ENCODE results near the gene GRIN1.

GRIN1 gene

GRCh38 chr9:137193771-137194170, 54.8 kb downstream of the GRIN1 start:
- DNase-seq (ENCODE audit: low read depth, low spot score) = no peak

- DNase-seq (ENCODE audit: low read depth, low spot score) = no peak
These were observed 55.4 kb downstream of the GRIN1 start for GRCh38 chr9:137194388-137194787.

- no peak for DNase-seq (ENCODE audit: low read depth, low spot score)
These were observed 56.0 kb downstream of the GRIN1 start for GRCh38 chr9:137194909-137195308.

DNA sequence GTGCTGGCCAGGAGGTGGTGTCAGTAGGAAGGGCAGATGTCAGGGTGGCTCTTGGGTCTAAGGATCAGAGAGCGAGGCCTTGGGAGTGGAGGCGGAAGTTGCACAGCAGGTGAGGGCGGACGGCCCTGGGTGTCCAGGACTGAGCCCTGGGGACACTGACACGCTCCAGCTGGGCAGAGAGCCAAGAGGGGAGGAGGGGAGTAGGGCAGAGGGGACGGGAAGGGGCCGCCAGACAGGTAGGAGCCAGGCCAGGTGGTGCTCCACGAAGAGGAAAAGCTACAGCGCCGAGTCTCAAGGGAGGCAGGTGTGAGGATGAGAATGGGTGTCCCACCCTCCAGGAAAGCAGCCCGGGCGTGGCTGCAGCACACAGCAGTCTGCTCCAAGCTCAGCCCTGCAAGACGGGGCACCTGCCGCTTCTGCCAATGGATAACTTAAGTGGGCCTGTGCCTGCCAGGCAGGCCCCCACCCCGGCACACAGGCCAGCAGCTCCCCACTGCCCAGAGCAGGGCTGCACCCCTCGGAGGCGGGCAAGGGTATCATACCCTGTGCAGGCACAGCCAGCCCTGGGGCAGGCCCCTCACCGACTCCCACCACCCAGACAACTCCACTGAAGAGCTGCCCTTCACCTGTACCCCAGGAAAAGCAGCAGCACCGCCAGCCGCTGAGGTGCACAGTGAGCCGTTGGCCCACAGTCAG, 56.7 kb downstream of the GRIN1 start:
- DNase-seq (ENCODE audit: low read depth, low spot score) = no peak

DNA sequence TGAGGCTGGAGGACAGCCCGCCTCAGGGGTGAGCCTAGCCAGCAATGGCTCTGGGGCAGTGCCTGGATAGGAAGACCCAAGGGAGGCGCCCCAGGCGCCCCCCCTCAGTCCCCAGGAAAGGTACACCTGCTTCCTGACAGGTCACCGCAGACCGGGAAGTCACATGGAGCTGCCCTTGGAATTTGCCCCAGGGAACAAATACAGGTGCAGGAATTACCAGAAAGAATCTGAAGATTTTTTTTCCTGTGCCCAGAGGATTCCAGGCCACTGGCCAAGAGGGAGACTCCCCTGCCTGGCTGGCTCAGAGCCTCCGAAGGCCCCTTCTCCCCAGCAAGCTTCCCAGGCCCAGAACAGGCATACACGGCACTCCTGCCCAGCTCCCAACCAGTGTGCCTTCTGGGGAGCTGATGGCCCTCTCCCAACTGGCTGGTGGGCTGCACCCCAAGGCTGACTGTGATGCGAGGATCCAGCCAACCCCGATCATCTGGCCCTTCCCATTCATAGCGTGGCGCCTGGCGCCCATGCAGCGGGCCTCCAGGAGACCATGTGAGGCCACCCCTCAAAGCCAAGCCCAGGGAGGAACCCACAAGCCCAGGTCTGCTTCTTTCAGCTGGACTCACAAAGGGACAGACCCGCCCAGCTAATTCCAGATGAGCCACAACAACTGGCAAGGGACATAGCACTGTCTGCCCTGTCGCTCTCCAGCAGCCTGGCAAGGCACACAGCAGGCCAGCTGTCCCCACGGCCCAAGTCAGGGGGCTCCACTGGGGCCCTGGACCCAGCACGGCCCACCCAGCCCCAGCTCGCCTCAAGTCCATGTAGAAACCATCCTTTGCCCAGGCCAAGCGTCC, 59.3 kb downstream of the GRIN1 start:
- DNase-seq (ENCODE audit: low read depth, low spot score) = no peak

- DNase-seq (ENCODE audit: low read depth, low spot score) = no peak
These were observed 59.9 kb downstream of the GRIN1 start for GRCh38 chr9:137198902-137199283.

- no peak for DNase-seq (ENCODE audit: low read depth, low spot score)
These were observed 60.6 kb downstream of the GRIN1 start for GRCh38 chr9:137199411-137200121.

GRCh38 chr9:137200311-137201204, 61.6 kb downstream of the GRIN1 start, which contains the start of gene TPRN:
TSS of gene TPRN (minus strand) at chr9:137200741. CDS start at chr9:137200711, 30 bp downstream.
- DNase-seq (ENCODE audit: low read depth, low spot score) = peak; percentile 93

GRCh38 chr9:137201205-137201868, 62.4 kb downstream of the GRIN1 start:
- no peak for DNase-seq (ENCODE audit: low read depth, low spot score)

DNA sequence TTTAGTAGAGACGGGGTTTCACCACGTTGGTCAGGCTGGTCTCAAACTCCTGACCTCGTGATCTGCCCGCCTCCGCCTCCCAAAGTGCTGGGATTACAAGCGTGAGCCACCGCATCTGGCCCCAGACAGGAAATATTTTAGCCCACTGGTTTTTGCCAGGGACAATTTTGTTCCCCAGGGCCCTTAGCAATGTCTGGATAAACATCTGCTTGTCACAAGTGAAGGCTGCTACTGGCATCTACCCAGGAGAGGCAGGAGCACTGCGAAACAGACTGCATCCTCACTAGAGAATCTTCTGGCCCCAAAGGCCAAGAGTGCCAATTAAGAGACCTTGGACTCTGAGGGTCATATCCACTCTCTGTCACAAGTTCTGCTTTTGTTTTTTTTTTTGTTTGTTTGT, 64.0 kb downstream of the GRIN1 start:
- DNase-seq (ENCODE audit: low read depth, low spot score) = no peak

DNA sequence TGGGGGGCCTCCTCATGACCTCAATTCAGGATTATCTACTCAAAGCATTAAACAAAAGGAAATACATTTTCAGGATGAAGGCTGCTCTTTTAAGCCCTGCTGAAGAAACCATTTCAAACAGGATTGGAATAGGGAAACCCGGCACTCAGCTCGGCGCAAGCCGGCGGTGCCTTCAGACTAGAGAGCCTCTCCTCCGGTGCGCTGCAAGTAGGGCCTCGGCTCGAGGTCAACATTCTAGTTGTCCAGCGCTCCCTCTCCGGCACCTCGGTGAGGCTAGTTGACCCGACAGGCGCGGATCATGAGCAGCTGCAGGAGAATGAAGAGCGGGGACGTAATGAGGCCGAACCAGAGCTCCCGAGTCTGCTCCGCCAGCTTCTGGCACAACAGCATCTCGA, 65.8 kb downstream of the GRIN1 start:
- DNase-seq (ENCODE audit: low read depth, low spot score) = no peak

- no peak for DNase-seq (ENCODE audit: low read depth, low spot score)
These were observed 66.4 kb downstream of the GRIN1 start, which contains the start of the genes NDOR1 and TMEM203 for GRCh38 chr9:137205126-137206069. TSS of gene NDOR1 (plus strand) at chr9:137205700. CDS start at chr9:137205778, 78 bp downstream. TSS of gene TMEM203 (minus strand) at chr9:137205648. CDS start at chr9:137205414, 234 bp downstream.

DNA sequence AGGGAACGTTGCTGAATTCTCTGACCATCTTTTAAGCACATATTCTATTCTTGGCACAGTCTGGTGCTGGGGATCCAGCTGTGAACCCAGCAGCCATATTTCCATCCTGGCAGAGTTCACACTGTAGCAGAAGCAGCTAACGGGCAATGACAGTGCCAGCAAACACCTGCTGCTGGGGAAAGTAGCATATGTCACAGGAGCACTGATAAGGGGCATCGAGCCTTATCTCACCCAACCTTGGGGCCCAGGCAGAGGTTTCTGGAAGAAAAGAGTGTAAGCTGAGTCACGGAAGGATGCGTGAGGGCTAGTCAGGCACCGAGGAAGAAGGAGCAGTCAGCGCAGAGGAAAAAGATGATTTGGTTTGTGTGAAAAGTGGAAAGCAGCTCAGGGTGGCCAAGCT, 67.6 kb downstream of the GRIN1 start:
- no peak for DNase-seq (ENCODE audit: low read depth, low spot score)

DNA sequence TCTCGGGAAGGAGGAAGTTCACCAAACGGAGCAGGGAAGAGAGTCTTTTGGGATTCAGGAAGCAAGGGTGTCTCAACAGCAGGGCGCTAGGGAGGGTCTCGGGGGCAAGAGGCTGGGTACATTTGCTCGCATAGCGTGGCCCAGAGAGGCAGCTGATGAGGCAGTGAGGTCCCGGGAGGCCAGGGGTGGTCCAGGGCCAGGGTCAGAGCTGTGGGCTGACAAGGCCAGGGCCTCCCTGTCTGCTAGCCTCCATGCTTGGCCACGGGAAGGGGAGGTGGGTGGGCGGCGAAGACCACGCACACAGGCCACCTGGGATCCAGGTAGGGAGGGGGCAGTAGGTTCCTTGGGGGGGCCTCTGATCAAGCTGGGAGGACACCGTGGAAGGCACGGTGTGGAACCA, 72.6 kb downstream of the GRIN1 start:
- no peak for DNase-seq (ENCODE audit: low read depth, low spot score)

DNA sequence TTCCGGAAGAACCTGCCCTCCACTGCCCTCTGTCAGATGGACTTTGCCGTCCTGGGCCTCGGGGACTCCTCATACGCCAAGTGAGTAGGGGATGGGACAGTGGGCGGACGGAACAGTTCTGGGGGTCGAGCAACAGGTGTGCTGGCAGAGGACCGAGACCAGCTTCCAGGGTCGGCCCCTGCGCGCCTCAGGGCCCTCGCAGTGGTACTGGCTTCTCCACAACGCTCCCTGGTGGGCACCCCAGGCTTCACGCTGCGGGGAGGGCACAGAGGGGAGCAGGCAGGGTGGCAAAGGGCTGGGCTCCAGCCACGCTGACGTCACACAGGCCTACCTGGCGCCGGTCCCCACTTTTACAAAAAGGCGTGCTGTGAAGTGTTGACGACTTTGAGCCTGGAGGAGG, 73.6 kb downstream of the GRIN1 start:
- DNase-seq (ENCODE audit: low read depth, low spot score) = no peak

GRCh38 chr9:137213160-137214060, 74.5 kb downstream of the GRIN1 start:
- DNase-seq (ENCODE audit: low read depth, low spot score) = no peak

DNA sequence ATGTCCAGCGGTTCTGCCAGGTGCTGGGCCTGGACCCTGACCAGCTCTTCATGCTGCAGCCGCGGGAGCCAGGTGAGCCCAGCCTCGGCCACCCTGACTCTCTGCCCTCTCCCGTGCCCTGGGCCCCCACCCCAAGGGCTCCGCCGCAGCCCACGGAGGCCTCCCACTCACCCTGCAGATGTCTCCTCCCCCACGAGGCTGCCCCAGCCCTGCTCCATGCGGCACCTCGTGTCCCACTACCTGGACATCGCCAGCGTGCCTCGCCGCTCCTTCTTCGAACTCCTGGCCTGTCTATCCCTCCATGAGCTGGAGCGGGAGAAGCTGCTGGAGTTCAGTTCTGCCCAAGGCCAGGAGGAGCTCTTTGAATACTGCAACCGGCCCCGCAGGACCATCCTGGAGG, 75.7 kb downstream of the GRIN1 start:
- no peak for DNase-seq (ENCODE audit: low read depth, low spot score)

GRCh38 chr9:137215196-137215986, 76.4 kb downstream of the GRIN1 start:
- DNase-seq (ENCODE audit: low read depth, low spot score) = no peak

Data from brain pericyte (primary cell).